DOHH2 (cell line): Measurements from ENCODE around the gene REL.

Experiments
- CTCF ChIP-seq: fragments of 200-600 bp; sonication (generic); IDR thresholded peaks from one replicate; pipeline ENCODE4 v1.5.1; 2014; ENCODE audit warnings: antibody characterized with exemption, mild to moderate bottlenecking, low read depth, low read length; ENCODE audit not compliant: poor library complexity, severe bottlenecking
- EZH2phosphoT487 ChIP-seq: fragments of 200-600 bp; sonication (generic); IDR thresholded peaks from 2 replicates; pipeline ENCODE4 v1.6.1; 2017; ENCODE audit warnings: borderline replicate concordance, mild to moderate bottlenecking, antibody characterized with exemption, low read length, moderate library complexity, mixed read lengths

DNA sequence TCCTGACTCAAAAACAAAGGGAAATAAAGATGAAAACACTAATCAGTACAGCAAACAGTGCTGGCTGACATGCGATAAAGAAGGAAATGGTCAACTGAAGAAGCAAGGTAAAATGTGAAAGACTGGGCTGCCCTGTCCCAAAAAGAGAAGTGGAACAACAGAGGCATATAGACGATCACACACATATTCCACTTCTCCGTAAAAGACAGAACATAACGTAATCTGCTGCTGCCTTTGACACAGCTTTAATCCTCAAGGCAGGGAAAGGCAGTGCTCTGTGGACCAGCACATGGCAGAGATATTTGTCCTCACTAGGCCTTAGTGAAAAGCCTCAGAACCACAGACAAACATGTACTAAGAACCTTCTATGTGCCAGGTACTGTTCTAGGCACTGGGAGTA lies 24.3 kb upstream of the REL start:
- TF ChIP-seq CTCF = no peak
- TF ChIP-seq EZH2phosphoT487 = no peak
